Activated CD8-positive, alpha-beta memory T cell treated with anti-CD3 and anti-CD28 coated beads for 48 hours (primary cell): ENCODE measurements around the gene SCT.

ENCODE experiments used
- DNase-seq, 3 experiments: peaks; one replicate each; pipeline ENCODE4 v3.0.0-alpha.2; 2020; ENCODE audit warnings: low read depth in 2 of 3, low spot score in 2 of 3

Gene SCT

GRCh38 chr11:611001-611996 lies 15.7 kb downstream of the SCT start:
- DNase-seq, result no peak

GRCh38 chr11:610146-610801 lies 16.7 kb downstream of the SCT start:
- DNase-seq, result no peak

GRCh38 chr11:609341-609811 lies 17.6 kb downstream of the SCT start:
- no peak for DNase-seq

GRCh38 chr11:608791-609251 lies 18.2 kb downstream of the SCT start:
- no peak for DNase-seq

- DNase-seq, result no peak
Measured at GRCh38 chr11:607971-608659, 18.9 kb downstream of the SCT start.

GRCh38 chr11:607020-607780 lies 19.8 kb downstream of the SCT start:
- no peak for DNase-seq

- DNase-seq, result no peak
Measured at GRCh38 chr11:606245-606644, 20.7 kb downstream of the SCT start.

GRCh38 chr11:605286-606129 lies 21.5 kb downstream of the SCT start:
- no peak for DNase-seq

- no peak for DNase-seq
Measured at GRCh38 chr11:603154-603553, 23.8 kb downstream of the SCT start.

- no peak for DNase-seq
Measured at GRCh38 chr11:601573-602245, 25.3 kb downstream of the SCT start.

GRCh38 chr11:598005-598680 lies 28.8 kb downstream of the SCT start:
- DNase-seq, result no peak

GRCh38 chr11:597166-597725 lies 29.7 kb downstream of the SCT start:
- no peak for DNase-seq

GRCh38 chr11:596374-596773 lies 30.6 kb downstream of the SCT start:
- no peak for DNase-seq

- no peak for DNase-seq
Measured at GRCh38 chr11:595400-595799, 31.6 kb downstream of the SCT start.

- DNase-seq, result no peak
Measured at GRCh38 chr11:593347-593746, 33.6 kb downstream of the SCT start.

GRCh38 chr11:592918-593317 lies 34.1 kb downstream of the SCT start:
- no peak for DNase-seq

GRCh38 chr11:592501-592900 lies 34.5 kb downstream of the SCT start:
- DNase-seq, result no peak

GRCh38 chr11:590997-591396 lies 36.0 kb downstream of the SCT start:
- DNase-seq, result no peak
